GDM1 (cell line): ENCODE results near the gene NME4.

Experiments used
- DNase-seq: peaks from one replicate; lab custom pipeline; 2025; lab: John Stamatoyannopoulos, UW

NME4 gene

DNA sequence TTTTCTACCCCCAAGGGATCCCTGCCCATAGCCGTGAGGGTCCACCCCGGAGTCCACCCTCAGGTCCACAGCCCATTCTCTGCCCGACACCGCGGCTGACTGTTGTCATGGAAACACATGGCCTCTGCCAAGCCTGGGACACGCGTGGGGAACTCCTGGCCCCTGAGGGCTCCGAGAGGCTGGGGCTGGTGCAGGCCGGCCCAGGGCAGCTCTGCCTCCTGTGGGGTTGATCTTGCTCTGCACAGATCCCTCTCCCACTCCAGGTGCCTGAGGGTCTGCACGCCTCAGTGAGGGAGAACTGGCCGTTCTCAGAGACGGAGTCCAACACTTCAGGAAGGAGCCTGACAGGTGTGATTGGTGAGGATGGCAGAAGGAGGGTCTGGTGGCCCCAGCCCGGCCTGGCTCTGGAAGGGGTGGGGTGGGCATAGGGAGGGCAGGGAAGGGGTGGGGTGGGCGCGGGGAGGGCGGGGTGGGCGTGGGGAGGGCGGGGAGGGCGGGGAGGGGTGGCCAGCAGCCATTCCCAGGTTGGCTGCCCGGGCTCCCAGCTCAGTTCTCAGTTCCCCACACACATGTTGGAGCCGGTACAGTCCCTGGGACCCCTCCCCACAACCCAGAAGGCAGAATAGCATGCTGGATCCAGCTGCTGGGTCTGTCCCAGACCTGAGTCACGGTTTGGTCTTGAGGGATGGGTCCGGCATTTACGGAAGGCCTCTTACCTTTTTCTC is 33.1 kb upstream of the NME4 start:
- DNase-seq, result no peak

DNA sequence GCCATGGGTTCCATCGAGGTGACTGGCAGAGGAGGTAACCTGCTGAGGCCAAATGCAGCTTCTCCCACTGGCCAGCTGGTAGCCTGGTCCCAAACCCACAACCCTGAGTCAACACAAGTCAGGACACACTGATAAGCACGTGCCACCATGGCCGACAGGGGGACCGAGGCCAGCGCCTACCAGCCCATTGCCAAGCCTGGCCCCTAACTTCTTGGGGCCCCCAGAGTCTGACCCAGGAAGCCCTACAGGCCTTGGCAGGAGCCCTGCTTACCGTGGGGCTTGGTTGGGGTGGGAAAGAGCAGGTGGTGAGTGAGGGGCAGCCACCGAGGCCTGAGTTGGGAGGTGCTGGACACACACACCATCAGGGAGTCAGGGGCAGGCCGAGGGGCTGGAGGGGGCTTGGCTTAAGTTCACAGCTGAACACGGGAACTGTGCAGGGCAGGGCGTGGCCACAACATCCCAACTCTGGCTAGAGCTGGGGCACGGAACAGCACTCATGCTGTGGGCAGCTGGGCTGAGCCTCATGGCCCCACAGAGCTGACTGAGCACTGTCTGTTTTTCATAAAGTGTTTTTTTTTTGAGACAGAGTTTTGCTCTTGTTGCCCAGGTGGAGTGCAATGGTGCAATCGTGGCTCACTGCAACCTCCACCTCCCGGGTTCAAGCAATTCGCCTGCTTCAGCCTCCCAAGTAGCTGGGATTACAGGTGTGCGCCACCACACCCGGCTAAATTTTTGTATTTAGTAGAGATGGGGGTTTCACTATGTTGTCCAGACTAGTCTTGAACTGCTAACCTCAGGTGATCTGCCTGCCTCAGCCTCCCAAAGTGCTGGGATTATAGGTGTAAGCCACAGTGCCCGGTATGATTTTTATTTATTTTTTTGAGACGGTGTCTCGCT is 32.2 kb upstream of the NME4 start:
- no peak for DNase-seq

DNA sequence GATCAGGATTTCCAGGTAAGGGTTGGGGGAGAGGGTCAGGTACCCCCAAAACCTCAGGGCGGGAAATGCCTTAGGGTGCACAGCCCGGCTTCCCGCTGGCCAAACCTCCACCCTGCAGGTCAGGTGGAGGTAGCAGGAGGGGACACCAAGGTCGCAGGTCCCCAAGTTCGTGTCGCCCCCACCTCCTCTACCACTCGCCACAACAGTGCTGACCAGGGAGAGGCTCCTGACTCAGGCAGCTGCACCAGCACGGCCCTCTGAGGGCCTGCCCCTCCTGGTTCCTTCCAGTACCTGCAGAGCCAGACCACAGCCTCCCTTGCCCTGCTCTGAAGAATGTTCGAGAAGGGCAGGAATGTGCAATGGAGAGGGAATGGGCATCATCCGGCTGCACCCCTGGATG is 30.5 kb upstream of the NME4 start:
- DNase-seq, result no peak

DNA sequence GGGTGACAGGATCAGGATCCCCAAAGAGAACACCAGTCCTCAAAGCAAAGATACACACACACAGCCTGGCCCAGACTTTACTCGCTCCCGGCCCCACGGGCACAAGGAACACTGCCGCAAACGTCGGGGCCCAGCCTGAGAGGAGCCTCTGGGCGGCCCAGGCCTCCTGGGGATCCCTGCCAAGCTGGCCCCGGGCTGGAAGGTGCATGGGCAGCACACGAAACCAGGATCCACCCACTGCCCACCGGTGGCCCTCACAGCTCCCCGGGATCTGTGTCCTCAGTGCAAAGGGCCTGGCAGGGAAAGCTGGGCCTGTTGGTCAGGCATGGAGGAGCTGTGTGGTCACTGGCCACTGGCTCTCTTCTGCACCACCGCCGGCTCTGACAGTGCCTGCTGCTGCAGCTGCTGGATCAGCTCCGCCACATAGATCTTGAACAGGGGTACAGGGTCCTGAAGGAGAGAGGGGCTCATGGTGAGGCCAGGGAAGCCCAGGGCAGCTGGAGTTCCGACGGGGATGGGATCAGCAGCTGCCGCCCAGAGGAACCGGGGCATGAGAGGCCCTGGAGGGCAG is 29.6 kb upstream of the NME4 start:
- DNase-seq, result no peak

DNA sequence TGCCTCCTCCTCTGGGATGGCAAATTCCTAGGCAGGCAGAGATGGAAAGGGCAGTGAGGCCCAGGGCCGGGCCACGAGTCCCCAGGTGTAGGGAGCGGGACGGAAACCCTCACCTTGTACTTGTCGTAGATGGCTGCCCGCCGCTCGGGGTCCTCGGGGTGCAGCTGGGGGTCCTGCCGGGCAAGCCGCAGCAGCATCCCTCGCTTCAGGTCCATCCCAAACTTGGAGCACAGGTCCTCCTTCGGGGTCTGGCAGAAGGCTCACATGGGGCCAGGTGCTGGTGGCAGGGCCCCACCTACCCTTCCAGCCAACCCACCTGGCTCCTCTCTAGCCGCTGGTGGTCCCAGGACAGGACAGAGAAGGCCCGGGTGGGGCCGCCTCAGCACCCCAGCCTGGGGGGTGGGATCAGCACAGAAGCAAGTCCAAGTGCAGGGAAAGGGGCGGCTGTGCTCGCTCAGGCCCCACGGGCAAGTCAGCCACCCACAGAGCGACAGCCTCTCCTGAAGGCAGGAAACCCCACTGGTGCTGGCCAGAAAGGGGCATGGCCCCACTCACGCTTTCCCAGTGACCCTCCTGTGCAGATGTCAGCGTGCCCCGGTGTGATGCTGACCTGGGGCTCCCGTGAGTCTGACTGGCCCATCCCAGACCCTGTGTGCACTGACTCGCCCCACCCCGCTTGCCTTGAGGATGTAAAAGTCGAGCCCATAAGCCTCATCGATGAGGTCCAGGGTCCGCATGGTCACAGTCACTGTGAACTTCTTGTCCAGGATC is 28.4 kb upstream of the NME4 start:
- no peak for DNase-seq

DNA sequence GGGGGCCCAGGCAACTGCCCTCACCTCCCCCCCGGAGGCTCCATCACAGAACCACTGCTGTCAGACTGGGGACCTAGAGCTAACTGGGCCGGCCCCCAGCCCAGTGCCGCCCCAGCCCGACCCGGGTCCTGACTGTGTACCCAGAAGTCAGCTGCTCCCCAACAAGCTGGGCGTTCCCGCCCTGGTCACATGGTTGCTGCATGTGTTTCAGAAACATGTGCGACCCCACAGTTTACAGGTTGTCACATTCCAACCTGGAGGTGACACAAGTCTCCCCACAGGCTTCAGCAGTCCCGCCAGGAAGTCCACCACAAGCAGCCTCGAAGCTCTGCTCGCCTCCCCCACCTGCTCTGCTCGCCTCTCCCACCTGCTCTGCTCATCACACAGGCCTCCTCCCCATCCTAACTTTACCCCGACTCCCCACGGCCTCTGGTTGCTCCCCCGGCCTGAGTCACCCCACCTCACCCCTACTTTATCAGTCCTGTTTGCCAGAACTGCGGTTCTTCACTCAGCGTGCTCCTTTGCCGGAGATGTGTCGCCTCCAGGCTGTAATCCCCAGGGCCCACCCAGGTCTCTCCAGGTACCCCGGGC is 27.6 kb upstream of the NME4 start:
- no peak for DNase-seq

DNA sequence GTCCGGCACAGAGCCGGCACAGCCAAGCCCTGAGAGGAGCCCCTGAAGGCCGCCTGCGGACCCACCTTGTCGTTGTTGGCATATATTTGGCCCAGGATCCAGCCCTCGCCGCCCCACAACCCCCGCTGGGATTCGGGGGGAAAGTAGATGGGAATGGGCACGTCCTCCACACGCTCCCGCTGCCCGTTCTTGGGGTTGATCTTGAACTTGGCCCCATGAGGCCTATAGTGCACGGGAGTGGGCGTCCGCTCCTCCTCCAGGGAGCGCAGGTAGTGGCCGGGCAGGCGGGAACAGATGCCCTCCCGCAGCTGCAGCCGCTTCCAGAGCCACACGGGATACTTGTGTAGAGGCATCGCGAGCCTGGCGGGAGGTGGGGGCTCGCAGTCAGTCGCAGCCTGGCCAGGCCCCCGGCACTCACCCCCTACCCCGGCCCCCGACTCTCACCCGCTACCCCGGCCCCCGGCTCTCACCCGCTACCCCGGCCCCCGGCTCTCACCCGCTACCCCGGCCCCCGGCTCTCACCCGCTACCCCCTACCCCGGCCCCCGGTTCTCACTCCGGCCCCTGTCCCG is 27.0 kb upstream of the NME4 start:
- no peak for DNase-seq

DNA sequence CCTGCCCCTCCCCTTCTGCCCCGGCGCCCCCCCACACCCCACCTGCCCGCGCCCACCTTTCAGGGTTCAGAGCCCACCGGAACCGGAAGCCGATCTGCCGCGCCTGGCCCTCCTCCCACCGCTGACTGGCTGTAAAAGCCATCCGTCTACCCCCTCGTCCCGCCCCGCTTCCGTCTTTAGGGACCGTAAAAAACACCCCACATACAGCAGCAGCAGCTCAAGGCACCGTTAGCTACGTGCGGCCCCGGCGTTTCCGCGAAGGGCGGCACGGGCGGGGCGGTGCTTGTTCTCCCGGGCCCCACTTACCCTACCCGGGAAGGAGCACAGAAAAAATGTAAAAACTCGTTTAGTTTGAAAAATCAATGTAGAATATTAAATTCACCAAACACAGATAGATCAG is 26.6 kb upstream of the NME4 start, which contains the start of gene MRPL28:
Gene MRPL28, minus strand, starts transcription at position 96 of the 400 bp plus-strand sequence. CDS start 320 bp downstream, outside the sequence.
- DNase-seq, result peak; percentile 92

DNA sequence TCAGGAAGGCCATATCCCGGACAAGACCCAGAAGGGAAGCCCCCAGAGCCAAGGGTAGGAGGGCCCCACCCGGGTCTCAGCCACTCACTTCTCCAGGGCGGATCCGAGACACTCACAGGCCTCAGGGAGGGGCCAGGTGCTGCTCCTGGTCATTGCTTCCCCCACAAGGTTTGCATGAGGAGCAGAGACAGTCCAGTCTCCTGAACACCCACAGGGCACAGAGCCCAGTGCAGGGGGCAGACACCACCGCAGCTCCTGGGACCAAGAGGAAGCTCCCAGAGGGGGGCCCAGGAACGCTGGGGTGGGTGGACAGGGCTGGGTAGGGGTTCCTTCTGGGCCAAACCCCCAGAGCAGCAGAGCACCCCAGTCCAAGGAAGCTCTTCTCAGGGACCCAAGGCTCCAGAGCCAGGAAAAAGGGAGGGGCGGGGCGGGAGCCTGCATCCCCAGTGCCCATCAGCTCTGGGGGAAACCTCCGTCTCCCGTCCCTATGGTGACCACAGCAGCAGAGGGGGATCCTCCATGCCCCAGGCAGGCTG is 26.0 kb upstream of the NME4 start:
- no peak for DNase-seq

DNA sequence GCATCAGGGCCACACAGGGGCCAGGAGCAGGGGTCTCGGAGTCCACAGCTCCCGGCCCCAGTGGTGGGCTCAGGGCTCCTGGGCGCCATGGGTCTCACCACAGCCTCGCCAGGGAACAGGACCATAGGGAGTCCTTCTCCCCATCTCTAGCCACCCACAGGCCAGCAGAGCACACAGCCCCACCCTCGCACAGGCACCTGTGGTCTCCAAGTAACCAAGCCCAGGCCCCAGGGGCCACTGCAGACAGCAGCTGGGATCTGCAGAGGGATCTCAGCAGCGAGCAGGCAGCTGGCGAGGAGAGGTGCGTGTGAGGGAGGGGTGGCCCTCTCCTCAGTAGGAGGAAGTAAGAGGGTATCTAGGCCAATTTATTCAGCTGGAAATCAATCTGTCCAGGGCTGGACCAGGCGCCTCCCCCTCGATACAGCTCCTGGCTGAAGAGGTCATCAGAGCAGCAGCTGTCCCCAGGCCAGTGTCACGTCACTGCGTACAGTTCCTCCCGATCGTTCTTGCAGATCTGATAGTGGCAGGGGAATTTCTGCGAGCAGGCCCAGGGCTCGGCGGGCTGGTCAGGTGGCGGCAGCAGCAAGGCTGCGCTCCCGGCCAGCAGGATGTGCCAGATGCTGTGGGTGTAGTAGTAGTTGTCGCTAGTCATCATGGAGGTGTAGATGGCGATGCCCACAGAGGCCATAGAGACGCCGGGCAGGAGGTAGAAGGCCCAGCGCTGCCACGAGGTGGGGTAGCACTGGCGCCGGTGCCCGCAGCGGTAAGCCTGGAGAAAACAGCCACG is 25.3 kb upstream of the NME4 start:
- no peak for DNase-seq

DNA sequence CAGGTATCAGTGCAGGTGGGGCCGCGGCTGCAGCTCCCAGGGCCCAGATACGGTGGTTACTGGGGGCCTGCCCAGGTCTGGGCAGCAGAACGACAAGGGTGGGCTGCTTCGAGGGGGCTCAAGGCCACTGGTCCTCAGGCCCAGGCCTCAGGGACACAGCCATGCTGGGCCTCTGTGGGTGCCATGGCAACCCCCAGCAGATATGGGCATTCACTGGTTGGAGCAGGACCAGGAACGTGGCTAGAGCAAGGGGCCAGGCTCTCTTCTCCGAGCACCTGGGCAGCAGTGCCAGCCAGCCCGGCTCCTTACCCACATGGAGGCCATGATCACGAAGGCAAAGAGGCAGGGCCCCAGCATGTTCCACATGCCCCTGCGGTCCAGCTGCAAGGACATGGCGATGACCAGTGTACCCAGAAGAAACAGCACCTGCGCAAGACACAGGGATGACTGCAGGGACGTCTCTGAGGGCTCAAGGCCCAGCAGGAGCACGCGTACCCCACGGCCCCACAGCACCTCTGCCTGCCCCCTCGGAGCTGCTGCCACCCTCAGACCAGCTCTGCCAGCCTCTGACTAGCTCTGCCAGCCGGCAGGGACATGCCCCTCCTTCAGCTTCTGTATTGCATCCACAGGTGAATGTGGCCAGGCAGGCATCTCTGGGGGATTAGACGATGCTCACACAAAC is 24.6 kb upstream of the NME4 start:
- DNase-seq, result no peak

DNA sequence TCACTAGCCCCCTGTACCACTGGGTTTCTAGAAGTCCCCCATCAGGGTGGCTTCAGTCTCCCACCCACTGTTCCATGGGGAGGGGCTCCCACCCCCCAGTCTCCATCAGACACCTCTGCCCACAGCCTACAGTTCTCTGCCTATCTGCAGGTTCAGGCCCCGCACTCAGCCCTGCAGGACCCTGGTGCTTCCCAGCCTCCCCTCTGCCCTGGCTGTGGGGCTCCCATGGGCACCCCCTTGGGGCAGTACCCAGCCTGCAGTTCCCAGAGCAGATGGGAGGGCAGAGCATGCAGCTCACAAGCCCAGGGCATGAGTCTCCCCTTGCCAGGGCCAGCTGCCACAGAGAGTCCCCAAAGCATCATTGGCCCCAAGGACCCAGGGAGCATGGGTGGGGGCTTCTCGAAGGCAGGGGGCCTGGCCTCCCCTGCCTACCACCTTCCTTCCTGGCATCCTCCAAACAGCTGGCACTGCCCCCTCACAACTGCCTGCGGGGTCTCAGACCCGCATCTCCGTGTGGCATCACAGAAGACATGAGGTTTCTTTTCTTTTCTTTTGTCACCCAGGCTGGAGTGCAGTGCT is 23.9 kb upstream of the NME4 start:
- no peak for DNase-seq

DNA sequence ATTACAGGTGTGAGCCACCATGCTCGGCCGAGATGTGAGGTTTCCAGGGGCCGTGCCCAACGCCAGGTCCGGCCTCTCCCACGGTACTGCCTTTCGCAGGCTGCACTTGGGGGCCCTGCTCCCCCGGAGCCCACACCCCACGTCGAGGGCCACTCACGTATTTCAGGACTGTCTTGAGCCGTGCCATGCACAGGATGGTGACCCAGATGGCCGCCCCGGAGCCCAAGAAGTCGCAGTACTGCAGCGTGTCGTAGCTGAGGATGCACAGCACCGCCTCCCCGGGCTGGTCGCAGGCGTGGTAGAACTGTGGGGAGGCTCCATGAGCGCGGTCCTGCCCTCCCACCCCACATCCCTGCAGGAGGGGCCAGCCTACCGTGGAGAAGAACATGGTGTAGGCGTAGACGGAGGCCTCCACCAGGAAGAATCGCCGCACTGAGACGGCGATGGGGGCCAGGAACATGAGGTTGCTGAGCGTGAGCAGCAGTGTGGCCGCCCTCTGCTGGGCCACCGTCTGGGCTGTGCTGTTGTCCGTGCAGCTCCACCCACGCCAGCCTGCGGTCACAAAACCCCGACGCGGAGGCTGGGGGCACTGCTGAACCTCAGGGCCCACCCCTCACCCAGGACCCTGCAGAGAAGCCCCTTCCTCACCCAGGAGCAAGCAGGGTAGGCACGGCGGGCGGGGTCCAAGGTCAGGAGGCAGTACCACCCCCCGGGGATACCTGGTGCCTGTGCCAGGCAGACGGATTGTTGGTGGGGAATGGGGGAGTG is 23.0 kb upstream of the NME4 start:
- no peak for DNase-seq

DNA sequence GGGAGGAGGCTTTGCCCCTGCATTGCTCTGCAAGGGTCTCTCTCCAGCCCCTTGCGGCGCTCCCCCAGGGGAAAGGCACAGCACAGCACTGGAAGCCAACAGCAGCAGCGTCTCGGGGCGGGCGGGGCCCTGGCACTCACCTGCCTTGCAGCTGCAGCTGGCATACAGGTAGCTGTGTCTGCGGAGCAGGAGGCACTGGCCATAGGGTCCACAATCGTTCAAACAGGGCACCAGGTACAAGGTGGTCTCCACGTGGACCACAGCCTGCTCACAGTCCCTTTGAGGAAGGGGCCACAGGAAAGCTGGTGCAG is 22.4 kb upstream of the NME4 start:
- no peak for DNase-seq

DNA sequence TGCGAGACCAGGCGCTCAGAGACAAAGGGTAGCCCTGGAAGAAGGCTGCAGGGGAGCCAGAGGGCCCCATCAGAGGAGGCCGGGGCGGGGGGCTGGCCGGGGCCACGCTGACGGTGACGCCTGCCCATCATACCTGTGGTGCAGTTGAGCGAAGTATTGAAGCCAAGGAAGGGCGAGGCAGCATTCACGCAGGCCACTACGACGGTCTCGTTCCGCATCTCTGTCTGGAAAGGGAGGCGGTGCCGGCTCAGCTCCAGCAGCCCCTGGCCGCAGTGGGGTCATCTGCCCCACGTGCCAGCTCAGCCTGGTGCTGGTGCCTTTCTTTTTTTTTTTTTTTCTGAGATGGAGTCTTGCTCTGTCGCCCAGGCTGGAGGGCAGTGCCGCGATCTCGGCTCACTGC is 21.8 kb upstream of the NME4 start:
- no peak for DNase-seq

DNA sequence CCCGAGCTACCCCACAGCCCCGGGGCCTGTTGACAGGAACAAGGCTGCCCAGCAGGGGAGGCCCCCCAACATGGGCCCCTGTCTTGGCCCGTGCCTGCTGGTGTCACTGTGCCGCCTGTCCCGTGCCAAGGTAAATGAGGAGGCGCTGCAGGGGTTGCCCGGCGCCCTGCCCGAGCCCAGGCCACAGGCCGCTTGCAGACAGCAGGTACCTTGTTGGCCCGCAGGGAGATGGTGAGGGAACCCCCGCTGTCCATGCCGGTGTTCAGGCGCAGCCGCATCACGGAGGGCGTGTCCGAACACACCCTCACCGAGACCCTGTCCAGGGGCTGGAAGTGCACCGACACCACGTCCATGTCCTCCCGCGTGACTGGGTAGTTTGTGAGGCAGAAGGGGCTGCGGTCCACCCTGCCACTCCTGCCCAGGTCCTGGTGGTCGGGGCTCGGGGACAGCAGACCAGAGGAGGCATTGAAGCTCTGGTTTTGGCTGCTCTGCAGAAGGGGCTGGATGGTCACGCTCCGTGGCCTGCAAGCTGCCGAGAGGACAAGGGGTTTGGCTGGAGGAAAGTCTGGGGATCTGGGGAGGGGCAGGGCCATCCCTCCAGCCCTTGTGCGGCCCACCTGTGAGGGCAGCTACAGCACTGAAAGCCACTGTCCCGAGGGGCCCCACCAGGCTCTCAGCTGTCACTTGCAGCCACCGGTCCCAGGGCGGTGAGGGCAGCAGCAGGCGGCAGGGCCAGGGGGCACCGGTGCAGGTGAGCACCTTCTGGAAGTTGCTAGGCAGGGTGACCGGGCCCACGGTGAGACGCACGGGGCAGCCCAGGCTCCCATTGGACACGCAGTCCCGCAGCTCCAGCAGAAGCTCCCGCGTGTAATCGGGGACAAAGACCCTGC is 20.8 kb upstream of the NME4 start:
- DNase-seq, result no peak

DNA sequence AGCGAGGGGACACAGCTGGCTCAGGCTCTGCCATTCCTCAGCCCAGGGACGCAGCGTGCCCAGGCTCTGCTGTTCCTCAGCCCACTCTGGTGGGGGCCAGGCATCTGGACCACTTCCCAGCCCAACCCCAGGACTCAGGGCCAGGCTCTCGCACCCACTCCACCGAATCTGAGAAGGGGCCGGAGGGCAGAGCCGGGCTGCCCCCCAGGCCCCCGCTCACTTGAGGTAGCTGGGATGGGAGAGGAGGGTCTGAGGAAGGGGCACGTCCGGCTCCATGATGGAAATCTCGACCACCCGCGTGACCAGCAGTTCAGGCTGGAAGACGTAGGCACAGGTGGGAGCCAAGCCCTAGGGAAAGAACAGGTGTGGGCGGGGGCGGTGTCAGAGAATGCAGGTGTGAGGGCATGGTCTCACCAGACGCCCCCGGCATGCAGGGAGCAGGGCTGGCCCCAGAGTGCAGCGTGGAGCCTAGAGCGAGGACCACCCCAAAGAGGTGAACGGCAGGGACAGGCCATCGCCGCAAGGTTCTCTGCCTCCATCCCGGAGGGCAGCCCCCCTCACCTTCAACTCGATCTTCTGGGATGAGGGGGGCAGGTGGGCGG is 20.1 kb upstream of the NME4 start:
- no peak for DNase-seq
